ENCODE measurements around the gene AKAP1.

AKAP1 gene, protein sequence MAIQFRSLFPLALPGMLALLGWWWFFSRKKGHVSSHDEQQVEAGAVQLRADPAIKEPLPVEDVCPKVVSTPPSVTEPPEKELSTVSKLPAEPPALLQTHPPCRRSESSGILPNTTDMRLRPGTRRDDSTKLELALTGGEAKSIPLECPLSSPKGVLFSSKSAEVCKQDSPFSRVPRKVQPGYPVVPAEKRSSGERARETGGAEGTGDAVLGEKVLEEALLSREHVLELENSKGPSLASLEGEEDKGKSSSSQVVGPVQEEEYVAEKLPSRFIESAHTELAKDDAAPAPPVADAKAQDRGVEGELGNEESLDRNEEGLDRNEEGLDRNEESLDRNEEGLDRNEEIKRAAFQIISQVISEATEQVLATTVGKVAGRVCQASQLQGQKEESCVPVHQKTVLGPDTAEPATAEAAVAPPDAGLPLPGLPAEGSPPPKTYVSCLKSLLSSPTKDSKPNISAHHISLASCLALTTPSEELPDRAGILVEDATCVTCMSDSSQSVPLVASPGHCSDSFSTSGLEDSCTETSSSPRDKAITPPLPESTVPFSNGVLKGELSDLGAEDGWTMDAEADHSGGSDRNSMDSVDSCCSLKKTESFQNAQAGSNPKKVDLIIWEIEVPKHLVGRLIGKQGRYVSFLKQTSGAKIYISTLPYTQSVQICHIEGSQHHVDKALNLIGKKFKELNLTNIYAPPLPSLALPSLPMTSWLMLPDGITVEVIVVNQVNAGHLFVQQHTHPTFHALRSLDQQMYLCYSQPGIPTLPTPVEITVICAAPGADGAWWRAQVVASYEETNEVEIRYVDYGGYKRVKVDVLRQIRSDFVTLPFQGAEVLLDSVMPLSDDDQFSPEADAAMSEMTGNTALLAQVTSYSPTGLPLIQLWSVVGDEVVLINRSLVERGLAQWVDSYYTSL

DNA sequence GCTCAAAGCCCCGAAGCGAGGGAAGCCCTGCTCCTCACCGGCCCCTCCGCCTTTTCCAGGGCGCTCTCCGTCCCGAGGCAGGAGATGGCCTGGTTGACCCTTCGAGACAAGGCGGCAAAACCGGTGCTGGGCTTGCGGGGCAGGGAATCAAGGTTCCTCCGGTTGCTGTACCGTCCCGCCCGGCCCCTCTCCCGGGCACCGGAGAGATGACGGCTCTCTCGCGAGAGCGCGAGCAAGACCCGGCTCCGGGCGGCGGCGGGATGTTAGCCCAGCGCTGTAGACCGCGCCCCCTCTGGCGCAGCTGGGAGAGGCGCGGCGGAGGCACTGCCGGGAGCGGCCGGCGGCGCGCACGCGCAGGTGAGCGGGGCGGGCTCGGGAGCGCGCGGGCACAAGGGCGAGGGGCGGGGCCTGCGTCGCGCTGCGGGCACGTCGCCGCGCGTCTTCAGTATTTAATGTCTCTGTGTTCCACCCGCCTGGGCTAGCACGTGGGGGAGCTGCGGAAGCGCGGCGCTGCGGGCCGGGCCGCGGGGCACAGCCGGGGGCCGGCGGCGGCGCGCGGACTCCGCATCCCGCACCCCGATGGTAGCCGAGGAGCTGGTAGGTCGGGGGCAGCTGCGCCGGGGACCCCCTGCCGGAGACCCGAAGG is at the start of gene AKAP1:
Gene AKAP1 (plus strand): TSS at position 445 of the 646 bp plus-strand sequence. CDS start 20,219 bp downstream, outside the sequence.
- peak; percentile 80 for DNase-seq

DNA sequence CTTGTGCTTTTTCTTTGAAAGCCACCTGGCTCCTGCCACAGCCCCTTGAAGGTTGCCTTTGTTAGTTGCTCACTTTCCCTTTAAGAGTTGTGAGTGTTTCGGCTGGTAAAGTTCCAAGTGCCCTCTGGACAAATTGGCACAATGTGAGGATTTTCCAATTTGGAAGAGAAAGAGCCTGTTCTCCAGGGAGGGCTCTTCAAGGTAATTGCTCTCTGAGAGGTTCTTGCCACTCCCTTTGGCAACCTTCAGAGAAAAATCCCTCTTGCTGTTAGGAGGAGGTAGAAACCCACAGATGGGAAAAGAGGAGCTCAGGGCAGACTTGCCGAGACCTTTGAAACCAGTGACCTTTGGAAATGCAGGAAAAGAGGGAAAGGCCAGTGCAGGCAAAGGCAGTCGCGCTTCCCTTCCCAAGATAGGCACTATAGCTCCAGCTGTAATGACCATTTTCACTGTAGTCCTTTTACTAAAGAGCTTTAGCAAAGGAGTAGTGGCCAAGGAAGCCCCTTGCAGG is 49.0 kb upstream of the AKAP1 start:
- DNase-seq, result peak; percentile 10

DNA sequence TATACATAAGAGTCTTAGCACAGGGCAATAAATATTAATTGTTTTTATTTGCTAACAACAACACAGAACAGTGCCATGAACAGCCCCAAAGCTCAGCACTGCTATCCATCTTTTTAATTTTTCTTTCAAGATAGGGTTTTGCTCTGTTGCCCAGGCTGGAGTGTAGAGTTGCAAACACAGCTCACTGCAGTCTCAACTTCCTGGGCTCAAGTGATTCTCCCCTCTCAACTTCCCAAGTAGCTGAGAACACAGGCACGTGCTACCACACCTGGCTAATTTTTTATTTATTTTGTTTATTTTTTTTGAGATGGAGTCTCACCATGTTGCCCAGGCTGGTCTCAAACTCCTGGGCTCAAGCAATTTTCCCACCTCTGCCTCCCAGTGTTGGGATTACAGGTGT is 47.6 kb upstream of the AKAP1 start:
- no peak for DNase-seq

DNA sequence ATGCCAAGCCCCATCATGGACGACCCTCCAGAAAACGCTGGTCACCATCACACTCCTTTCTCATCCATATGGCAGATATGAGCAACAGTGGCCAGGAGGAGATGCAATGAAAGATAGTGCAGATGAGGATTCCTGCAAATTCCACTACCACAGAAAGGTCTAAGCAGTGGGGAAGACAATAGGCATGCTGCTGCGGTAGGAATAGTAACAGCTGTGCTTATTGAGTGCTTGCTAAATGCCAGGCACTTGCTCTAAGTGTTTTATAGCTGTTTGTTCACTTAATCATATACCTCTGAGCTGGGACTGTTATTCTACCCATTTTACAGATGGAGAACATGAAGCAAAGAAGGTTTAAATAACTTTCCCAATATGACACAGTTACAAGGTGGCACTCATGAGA is 46.6 kb upstream of the AKAP1 start:
- no peak for DNase-seq

DNA sequence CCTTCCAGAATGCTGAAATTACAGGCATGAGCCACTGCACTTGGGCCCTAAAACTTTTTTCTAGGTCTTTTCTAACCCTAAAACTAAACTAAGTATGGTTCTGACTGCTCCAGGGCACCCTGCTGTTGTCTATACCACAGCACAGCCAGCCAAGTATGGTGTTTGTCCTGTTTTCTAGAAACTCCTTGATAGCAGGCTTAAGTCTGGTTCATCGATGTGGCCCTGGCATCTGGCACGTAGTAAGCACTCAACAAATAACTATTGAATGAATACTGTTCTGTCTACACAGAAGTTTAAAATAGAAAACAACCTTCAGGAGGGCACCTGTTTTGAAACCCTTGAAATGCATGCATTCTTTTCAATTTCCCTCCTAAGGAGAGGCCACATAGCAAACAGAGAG is 44.5 kb upstream of the AKAP1 start:
- no peak for DNase-seq

DNA sequence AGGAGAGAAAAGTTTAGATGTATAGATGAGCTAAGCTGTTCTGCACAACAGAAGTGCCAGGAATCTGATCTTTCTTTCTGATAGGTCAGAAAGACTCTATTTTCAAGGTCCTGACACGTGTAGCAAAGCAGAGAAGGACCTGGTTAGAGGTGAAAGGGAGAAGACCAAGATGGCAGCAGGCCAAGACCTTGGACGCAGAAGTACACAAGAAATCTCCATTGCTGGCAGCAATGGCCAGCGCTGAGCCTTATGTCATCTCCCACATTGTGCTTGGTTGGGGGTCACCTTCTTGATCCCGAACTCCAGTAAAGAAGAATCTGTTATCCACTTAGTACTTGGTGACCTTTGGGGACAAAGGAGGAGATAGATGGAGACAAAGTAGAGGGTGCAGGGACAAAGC is 41.8 kb upstream of the AKAP1 start:
- DNase-seq, result no peak

DNA sequence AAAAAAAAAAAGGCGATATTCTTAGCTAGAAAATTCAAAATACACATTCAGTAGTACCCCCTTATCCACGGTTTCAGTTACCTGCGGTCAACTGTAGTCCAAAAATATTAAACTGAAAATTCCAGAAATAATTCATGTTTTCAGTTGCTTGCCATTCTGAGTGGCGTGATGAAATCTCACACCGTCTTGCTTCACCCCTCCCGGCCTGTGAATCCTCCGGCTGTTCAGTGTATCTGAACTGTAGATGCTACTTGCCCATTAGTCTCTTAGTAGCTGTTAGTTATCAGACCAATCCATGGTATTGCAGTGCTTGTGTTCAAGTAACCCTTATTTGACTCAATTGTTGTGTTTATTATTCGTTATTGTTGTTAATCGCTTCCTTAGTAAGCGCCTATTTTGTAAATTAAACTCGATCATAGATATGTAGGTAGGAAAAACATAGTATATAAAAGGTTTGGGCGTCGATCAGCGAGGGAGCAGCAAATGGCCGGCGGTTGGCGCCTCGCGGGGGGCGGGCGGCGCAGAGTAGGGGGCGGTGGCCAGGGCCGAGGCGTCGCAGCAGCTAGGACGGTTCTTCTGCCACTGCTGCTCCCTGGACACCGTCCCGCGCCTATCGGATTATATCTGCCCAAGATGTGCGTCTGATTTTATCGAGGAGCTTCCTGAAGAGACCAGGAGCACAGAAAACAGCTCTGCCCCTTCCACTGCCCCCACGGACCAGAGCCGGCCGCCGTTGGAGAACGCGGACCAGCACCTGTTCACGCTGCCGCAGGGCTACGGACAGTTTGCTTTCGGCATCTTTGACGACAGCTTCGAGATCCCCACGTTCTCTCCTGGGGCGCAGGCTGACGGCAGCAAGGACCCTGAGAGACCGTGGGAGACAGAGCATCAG is 39.8 kb upstream of the AKAP1 start:
- DNase-seq, result no peak

DNA sequence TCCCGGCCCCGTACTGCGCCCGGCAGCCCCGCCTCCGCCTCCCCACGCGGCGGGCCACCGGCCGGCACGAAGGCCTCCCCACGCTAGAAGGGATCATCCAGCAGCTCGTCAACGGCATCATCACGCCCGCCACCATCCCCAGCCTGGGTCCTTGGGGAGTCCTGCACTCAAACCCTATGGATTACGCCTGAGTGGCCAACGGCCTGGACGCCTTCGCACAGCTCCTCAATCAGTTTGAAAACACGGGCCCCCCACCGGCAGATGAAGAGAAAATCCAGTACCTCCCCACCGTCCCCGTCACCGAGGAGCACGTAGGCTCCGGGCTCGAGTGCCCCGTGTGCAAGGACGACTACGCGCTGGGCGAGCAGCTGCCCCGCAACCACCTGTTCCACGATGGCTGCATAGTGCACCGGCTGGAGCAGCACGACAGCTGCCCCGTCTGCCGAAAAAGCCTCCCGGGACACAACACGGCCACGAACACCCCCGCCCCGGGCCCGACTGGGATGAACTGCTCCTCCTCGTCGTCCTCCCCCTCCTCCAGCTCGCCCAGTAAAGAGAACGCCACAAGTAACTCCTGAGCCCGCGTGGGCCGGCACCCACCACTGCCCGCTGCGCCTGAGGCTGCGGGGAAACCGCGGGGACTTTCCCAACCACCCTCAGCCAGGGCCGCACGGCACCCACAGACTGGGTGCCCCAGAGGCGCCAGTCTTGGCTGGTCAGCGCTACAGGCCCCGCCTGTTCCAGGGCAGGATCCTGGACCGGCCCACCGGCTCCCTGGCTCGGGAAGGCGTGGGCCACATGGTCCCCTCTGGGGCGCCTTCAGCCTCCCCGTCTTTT is 39.0 kb upstream of the AKAP1 start:
- DNase-seq, result no peak

DNA sequence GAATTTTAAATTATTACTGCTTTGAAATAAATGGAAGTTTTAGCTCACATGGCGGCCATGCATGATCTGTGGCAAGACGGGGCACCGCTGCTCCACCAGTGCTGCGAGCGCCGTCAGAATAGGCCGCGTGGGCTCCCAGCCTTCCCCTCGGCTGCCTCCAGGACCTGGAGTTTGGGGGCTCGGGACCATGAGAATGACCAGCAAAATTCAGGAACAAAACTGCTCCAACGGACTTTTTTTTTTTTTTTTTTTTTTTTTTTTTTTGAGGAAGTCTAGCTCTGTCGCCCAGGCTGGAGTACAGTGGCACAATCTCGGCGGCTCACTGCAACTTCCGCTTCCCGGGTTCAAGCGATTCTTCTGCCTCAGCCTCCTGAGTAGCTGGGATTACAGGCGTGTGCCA is 38.3 kb upstream of the AKAP1 start:
- DNase-seq, result no peak

DNA sequence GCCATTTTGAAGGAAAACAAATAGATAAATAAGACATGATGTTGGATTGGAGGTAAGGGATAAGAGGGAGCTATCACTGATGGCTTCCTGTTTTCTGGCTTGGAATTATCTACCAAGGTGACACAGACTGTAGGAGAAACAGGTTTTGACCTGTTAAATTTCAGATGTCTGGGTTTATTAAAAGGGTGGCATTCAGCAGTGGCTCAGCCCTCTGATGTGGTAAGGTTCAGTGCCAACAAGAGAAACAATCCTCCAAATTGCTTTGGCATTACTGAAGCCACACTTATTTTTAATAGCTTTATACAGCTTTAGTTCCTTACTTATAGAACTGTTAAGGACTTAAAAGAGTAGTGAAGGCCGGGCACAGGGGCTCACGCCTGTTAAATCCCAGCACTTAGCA is 37.0 kb upstream of the AKAP1 start:
- DNase-seq, result no peak

DNA sequence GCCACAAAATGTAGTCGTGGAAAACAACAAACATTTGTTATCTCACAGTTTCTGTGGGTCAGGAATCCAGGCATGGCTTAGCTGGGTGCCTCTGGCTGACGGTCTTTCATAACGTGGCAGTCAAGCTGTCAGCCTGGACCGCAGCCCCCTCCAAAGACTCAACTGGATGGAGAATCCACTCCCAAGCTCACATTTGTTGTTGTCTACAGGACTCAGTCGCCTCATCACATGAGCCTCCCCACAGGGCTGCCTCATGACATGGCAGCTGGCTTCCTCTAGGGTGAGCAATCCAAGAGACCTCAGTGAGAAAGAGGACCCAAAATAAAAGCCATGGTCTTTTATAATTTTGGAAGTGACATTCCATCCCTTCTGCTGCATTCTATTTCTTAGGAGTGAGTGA is 34.7 kb upstream of the AKAP1 start:
- no peak for DNase-seq

DNA sequence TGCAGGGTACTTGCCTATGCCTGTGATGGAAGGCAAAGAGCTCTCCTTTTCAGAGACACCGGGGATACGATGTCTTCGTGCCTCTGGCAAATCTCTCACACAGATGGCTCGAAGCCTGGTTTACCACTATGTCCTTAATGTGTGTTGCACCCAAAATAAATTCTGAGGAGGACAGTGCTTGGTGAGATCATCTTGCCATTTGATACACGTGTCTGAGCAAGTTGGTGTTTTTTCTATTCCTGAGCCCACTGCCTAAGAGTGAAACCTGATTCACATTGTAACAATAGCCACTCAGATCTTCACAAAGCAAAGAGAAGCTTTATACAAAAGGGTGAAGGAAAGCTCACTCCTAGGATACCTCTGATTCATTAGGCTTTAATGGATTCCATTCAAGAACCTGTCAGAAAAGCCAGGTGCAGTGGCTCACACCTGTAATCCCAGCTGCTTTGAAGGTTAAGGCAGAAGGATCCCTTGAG is 33.1 kb upstream of the AKAP1 start:
- DNase-seq, result no peak

DNA sequence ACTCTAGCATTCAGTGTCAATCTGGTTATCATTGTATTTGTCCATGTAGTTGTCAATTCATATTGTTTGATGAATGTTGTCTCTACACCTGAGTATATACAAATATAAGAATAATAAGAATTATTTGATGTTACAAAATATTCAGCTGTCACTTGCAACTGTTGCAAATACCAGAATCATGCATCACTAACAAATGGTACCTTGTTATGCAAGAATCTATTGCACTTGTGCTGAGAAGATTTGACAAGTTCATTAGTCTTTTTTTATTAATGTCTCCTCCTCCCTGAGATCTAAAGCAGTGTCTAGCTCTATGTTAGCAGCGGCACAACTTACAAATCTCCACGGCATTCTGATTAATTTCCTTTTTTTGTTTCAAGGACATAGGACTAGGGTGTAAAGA is 22.2 kb upstream of the AKAP1 start:
- no peak for DNase-seq

DNA sequence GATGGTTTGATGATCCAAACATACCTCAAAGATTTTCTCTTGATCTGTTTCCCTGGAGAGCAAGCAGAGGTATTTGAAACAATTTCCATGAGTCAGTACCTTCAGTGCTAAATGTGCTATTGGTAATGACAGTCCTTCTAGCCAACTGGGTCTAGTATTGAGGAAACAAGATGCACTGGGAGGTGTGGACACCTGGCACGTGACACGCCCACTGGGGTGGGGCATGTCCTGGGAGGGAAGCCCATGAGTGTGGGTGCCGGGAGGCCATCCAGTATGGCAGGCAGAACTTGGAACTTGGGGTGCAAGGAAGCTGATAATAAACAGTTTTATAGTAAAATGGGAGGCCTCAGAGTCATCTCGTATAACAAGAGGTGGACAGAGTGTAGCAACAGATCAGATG is 17.9 kb upstream of the AKAP1 start:
- DNase-seq, result no peak

DNA sequence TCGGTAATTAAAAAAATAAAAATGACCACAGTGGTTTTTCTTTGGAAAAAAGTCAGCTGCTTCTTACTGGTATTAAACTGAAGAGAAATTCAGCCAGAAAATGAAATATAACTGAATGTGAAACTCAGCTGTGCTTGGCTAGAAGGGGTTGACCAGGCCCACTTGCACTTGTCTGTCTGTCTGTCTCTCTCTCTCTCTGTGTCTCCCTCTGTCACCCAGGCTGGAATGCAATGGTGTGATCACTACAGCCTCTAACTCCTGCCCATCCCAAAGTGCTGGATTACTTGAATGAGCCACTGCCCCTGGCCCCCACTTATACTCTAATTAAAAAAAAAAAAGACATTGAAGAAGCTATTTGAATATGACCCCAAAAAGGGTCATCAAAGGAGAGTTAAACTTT is 17.3 kb upstream of the AKAP1 start:
- no peak for DNase-seq

DNA sequence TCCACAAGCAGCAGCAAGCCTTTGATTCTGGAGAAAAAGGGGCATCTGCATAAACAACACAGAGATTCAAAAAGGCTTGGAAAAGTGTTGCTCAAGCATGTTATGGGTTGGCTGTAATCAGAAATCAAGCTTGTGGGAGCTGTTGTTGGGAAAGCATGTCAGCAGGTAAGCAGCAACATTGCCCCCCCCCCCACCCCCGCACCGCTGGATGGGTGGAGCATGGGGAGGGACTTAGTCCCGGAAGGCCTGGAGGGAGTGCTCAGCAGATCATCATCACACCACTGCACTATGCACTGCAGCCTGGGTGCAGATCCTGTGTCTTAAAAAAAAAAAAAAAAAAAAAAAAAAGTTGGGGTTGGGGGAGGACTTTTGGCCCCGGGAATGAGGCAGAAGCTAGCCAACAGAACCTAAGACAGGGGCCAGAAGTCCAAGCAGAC is 16.8 kb upstream of the AKAP1 start:
- no peak for DNase-seq

DNA sequence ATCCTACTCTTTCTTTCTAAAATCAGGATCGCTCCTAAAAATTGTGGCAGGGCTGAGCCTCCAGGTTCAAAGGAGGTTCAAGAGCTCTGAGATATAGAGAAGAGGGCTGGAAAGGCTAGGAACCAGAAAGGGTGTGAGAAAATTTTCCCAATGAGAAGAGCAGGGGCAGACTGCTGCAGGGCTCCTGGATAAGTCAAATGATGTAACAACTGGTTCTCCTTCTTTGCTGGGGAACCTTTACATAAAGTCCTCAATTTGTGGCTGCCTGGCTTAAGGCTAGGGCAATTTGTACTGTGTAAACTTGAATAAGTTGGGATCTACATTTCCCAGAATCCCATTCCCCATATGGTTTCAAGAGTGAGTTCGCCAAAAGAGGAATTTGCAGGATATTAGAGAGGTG is 16.3 kb upstream of the AKAP1 start:
- DNase-seq, result no peak

DNA sequence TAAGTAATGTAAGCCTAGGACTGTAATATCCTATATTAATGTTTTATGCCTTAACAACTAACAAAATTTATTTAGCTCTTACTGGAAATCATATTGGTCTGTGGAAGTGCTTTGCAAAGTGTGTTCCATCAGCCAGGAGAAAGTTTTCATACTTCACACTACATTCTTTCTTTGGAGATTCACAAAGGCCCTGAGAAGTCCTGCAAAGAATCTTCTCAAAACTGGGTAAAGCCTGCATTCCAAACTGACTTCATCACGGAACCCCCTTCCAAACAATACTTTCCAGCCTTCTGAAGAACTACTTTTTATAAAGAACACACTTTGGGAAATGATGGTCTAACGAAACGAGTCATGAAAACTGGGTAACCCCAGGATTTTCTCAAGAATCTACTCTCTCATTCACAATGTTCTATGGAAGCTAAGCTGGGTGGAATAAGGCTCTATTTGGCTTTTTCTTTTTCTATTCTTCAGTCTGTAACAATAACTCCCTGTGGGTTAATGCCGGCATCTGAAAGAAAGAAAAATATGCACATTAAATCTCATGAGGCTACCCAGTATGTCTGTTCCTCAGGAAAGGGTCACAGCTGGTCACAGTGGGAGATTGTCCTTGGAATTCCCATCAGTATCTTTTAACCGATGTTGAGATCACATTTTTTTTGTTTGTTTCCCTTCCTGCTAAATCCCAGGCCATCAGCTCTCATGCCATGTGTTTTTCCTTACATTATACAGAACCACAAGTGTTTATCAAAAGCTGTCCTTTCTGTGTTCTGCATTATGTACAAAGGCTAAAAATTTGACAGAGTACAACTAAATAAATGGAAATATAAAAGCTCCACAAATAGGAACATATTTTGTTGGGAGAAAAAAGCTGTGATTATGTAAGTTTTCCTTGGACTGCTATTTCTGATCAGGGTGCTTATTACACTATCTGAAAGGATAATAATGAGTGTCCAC is 12.8 kb upstream of the AKAP1 start:
- DNase-seq, result no peak

DNA sequence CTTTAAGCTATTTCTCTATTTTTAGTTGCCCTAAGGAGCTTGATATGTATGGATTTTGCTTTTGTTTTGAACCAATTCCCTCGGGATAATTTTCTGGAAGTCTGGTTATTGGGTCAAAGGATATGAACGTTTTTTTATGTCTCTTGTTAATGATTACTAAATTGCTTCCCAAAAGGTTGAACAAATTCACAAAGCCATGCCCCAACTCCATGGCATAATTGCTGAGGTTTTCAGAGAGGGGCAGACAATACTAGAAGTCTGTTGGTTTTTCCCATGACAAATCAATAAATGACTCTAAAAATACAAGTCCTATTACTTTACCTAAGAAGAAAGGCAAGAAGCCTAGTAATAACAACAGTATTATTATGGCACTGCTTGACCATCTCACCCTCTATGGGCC is 11.4 kb upstream of the AKAP1 start:
- DNase-seq, result no peak

DNA sequence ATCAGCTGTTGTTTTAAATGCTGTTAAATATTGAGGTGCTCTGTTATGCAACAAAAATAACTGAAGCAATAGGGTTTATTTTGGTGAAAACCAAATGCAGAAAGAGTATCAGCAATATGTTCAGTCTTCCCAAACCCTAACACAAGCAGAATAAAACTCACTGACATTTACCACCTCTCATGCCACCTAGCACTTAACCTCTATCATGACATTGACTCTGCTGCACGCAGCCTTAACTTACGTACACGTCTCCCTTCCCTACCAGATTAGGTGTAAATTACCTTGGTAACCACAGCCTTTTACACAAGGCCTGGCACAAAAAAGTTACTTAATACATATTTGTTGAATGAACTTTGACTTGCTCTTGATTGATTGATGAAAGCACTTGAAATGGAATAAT is 9.9 kb upstream of the AKAP1 start:
- DNase-seq, result no peak
